A204.1 (cell line): Measurements from ENCODE around the gene LIPC.

Source experiments
- FAIRE-seq: peaks from 2 replicates; lab custom pipeline; 2012; peaks lifted over from hg19 to GRCh38; lab: Jason Lieb, UNC

LIPC gene

GRCh38 chr15:58407236-58407775 lies 24.5 kb upstream of the LIPC start:
- no peak for FAIRE-seq

GRCh38 chr15:58407778-58408177 lies 24.0 kb upstream of the LIPC start:
- FAIRE-seq, result no peak

- FAIRE-seq, result no peak
Measured at GRCh38 chr15:58409861-58410260, 21.9 kb upstream of the LIPC start.

- FAIRE-seq, result no peak
Measured at GRCh38 chr15:58410353-58410752, 21.4 kb upstream of the LIPC start.

GRCh38 chr15:58413253-58413652 lies 18.5 kb upstream of the LIPC start:
- no peak for FAIRE-seq

- no peak for FAIRE-seq
Measured at GRCh38 chr15:58415636-58416035, 16.2 kb upstream of the LIPC start.

GRCh38 chr15:58416963-58417362 lies 14.8 kb upstream of the LIPC start:
- no peak for FAIRE-seq

- no peak for FAIRE-seq
Measured at GRCh38 chr15:58418135-58418534, 13.7 kb upstream of the LIPC start.

GRCh38 chr15:58419803-58420524 lies 11.8 kb upstream of the LIPC start:
- FAIRE-seq, result no peak

- no peak for FAIRE-seq
Measured at GRCh38 chr15:58420579-58421043, 11.2 kb upstream of the LIPC start.

GRCh38 chr15:58423205-58423604 lies 8.6 kb upstream of the LIPC start:
- FAIRE-seq, result no peak

- FAIRE-seq, result no peak
Measured at GRCh38 chr15:58423831-58424608, 7.8 kb upstream of the LIPC start.

- no peak for FAIRE-seq
Measured at GRCh38 chr15:58424722-58425121, 7.1 kb upstream of the LIPC start.

GRCh38 chr15:58425185-58425584 lies 6.6 kb upstream of the LIPC start:
- no peak for FAIRE-seq

- no peak for FAIRE-seq
Measured at GRCh38 chr15:58425834-58426233, 6.0 kb upstream of the LIPC start.

GRCh38 chr15:58426501-58426900 lies 5.3 kb upstream of the LIPC start:
- FAIRE-seq, result no peak

- no peak for FAIRE-seq
Measured at GRCh38 chr15:58427987-58428386, 3.8 kb upstream of the LIPC start.

GRCh38 chr15:58430224-58430787 lies 1.5 kb upstream of the LIPC start:
- no peak for FAIRE-seq

GRCh38 chr15:58432401-58432800 lies 610 bp downstream of the LIPC start:
- FAIRE-seq, result no peak

GRCh38 chr15:58433597-58434333 lies 2.0 kb downstream of the LIPC start:
- FAIRE-seq, result no peak

GRCh38 chr15:58434334-58434875 lies 2.6 kb downstream of the LIPC start:
- FAIRE-seq, result no peak

GRCh38 chr15:58436552-58436951 lies 4.8 kb downstream of the LIPC start:
- FAIRE-seq, result no peak
